MM.1S (cell line): ENCODE results near the gene IL1R1.

ENCODE experiments used
- DNase-seq: peaks from one replicate; pipeline ENCODE4 v3.0.0-alpha.2; 2015
- H2AFZ ChIP-seq: fragments of 300-600 bp; sonication (generic); 2 replicates; pipeline ENCODE4 v1.6.0; 2016; ENCODE audit warnings: antibody characterized with exemption, low read length
- H3F3A ChIP-seq: fragments of 300-600 bp; sonication (generic); 2 replicates; pipeline ENCODE4 v1.6.1; 2016; ENCODE audit warnings: mild to moderate bottlenecking, antibody characterized with exemption, low read length, moderate library complexity, mixed read lengths; ENCODE audit not compliant: insufficient read depth
- H3K27ac ChIP-seq: fragments of 300-600 bp; sonication (generic); 2 replicates; pipeline ENCODE4 v1.5.1; 2016; ENCODE audit warnings: mild to moderate bottlenecking, low read length
- H3K27me3 ChIP-seq: fragments of 300-600 bp; sonication (generic); replicated peaks from 2 replicates; pipeline ENCODE4 v1.6.0; 2016; ENCODE audit warnings: low read length; ENCODE audit not compliant: insufficient read depth
- H3K36me3 ChIP-seq: fragments of 300-600 bp; sonication (generic); replicated peaks from 2 replicates; pipeline ENCODE4 v1.6.1; 2016; ENCODE audit warnings: mild to moderate bottlenecking, low read length, mixed read lengths; ENCODE audit not compliant: insufficient read depth
- H3K4me1 ChIP-seq: fragments of 300-600 bp; sonication (generic); 2 replicates; pipeline ENCODE4 v1.6.1; 2016; ENCODE audit warnings: low read length, mixed read lengths
- H3K4me2 ChIP-seq: fragments of 300-600 bp; sonication (generic); 2 replicates; pipeline ENCODE4 v1.6.0; 2016; ENCODE audit warnings: low read depth, low read length
- H3K4me3 ChIP-seq: fragments of 300-600 bp; sonication (generic); 2 replicates; pipeline ENCODE4 v1.5.1; 2016; ENCODE audit warnings: low read length, mixed read lengths
- H3K79me2 ChIP-seq: fragments of 300-600 bp; sonication (generic); 2 replicates; pipeline ENCODE4 v1.6.1; 2016; ENCODE audit warnings: mixed run types, low read length, mixed read lengths
- H3K9ac ChIP-seq: fragments of 300-600 bp; sonication (generic); 2 replicates; pipeline ENCODE4 v1.6.1; 2016; ENCODE audit warnings: low read length, mixed read lengths
- H3K9me2 ChIP-seq: fragments of 300-600 bp; sonication (generic); replicated peaks from 2 replicates; pipeline ENCODE4 v1.6.1; 2016; ENCODE audit warnings: mild to moderate bottlenecking, low read length, mixed read lengths; ENCODE audit not compliant: insufficient read depth
- H3K9me3 ChIP-seq: fragments of 300-600 bp; sonication (generic); replicated peaks from 2 replicates; pipeline ENCODE4 v1.6.1; 2016; ENCODE audit warnings: mild to moderate bottlenecking, low read length, mixed read lengths; ENCODE audit not compliant: insufficient read depth
- H4K20me1 ChIP-seq: fragments of 300-600 bp; sonication (generic); 2 replicates; pipeline ENCODE4 v1.6.1; 2016; ENCODE audit warnings: mild to moderate bottlenecking, low read length, moderate library complexity, mixed read lengths; ENCODE audit not compliant: insufficient read depth
- CTCF ChIP-seq: fragments of 300-600 bp; sonication (generic); IDR thresholded peaks from 2 replicates; pipeline ENCODE4 v1.5.1; 2016; ENCODE audit warnings: antibody characterized with exemption, low read length, mixed read lengths
- EZH2 ChIP-seq: fragments of 300-600 bp; sonication (generic); optimal IDR thresholded peaks from 2 replicates; pipeline ENCODE3; 2017; ENCODE audit warnings: low read depth, mild to moderate bottlenecking, antibody characterized with exemption, low read length, mixed read lengths
- EZH2phosphoT487 ChIP-seq: fragments of 300-600 bp; sonication (generic); IDR thresholded peaks from 2 replicates; pipeline ENCODE4 v1.6.1; 2018; ENCODE audit warnings: antibody characterized with exemption, low read length

The IL1R1 gene

DNA sequence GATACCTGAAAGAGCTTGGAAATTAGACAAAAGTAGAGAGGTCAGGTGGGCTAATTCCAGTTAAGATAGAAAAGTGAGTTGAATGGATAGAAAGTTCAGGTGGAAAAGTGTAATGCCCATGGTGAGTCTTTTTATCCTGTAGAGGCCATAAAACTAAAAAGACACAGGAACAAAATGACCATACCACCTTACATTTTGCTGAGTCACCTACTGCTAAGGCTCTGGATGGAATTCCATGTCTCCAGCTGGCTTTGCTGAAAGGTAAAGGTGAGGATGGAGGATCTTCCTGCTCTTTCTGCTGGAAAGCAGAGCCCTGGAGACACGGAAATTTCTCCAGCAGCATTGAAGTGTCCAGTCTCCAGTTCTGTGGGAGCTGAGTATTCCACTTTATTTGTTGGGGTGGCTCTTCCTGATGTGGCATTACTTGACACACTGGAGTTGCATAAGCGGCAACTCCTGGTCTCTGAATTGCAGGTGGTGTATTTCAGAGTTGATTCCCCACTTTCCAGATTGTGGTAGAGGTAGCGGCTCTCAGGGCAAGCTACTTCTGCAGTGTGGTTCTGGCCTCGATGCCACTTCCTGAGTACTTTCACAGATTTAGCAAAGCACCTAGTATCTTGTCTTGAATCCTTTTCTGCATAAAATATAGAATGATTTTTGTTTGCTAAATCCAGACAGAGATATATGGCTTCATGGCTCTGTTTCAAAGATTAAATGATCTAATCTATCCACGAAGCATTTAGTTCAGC lies 55.0 kb downstream of the IL1R1 start:
- TF ChIP-seq EZH2 (no peak), EZH2phosphoT487 (no peak), CTCF (no peak)
- H3K4me2 ChIP-seq: no peak overlapping the region
- no peaks in the 10 kb centered on the region for H3K4me1 ChIP-seq
- no peaks in the 10 kb centered on the region for H4K20me1 ChIP-seq
- no peaks in the 10 kb centered on the region for H3K36me3 ChIP-seq
- no peak overlapping the region for H3K27ac ChIP-seq
- no peak overlapping the region for H2AFZ ChIP-seq
- H3K79me2 ChIP-seq: no peaks in the 10 kb centered on the region
- H3K9me2 ChIP-seq: no peaks in the 10 kb centered on the region
- no peaks in the 10 kb centered on the region for H3F3A ChIP-seq
- no peak overlapping the region for H3K4me3 ChIP-seq
- DNase-seq: no peak
- no peaks in the 10 kb centered on the region for H3K9me3 ChIP-seq
- no peaks in the 10 kb centered on the region for H3K27me3 ChIP-seq
- no peak overlapping the region for H3K9ac ChIP-seq

- no peak for DNase-seq
- H3K79me2 ChIP-seq: no peaks in the 10 kb centered on the region
- H3K9me3 ChIP-seq: no peaks in the 10 kb centered on the region
- H3K4me3 ChIP-seq: no peak overlapping the region
- H2AFZ ChIP-seq: no peak overlapping the region
- no peak overlapping the region for H3K9ac ChIP-seq
- no peak overlapping the region for H3K4me2 ChIP-seq
- no peaks in the 10 kb centered on the region for H3K36me3 ChIP-seq
- no peaks in the 10 kb centered on the region for H4K20me1 ChIP-seq
- no peak overlapping the region for H3K27ac ChIP-seq
- TF ChIP-seq EZH2 (no peak), CTCF (no peak), EZH2phosphoT487 (no peak)
- no peaks in the 10 kb centered on the region for H3K9me2 ChIP-seq
- no peaks in the 10 kb centered on the region for H3K4me1 ChIP-seq
- H3K27me3 ChIP-seq: no peaks in the 10 kb centered on the region
- no peaks in the 10 kb centered on the region for H3F3A ChIP-seq
Measured at GRCh38 chr2:102200539-102200938, 58.0 kb downstream of the IL1R1 start.

DNA sequence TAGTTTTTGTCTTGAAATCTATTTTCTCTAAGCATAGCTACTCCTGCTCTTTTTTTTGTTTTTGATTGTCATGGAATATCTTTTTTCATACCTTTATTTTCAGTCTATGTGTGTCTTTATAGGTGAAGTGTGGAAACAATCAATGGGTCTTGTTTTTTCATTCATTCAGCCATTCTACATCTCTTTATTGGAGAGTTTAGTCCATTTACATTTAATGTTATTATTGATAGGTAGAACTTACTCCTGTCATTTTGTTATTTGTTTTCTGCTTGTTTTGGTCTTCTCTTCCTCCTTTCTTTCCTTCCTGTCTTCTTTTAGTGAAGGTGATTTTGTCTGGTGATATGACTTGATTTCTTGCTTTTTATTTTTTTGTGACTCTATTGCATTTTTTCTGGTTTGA lies 62.1 kb downstream of the IL1R1 start:
- TF ChIP-seq EZH2: no peak
- TF ChIP-seq CTCF: no peak
- TF ChIP-seq EZH2phosphoT487: no peak
- Histone ChIP-seq H3K27me3 (no peaks in the 10 kb centered on the region), H3K4me2 (no peak overlapping the region), H3F3A (no peaks in the 10 kb centered on the region), H3K9me2 (no peaks in the 10 kb centered on the region), H3K9me3 (no peaks in the 10 kb centered on the region), H4K20me1 (no peaks in the 10 kb centered on the region), H3K27ac (no peak overlapping the region), H3K4me3 (no peak overlapping the region), H3K79me2 (no peaks in the 10 kb centered on the region), H3K36me3 (no peaks in the 10 kb centered on the region), H3K4me1 (no peaks in the 10 kb centered on the region), H2AFZ (no peak overlapping the region), H3K9ac (no peak overlapping the region)
- no peak for DNase-seq
